NCI-H2227 (cell line): ENCODE data around the gene ARL14EPL.

Experiments used
- DNase-seq: peaks from one replicate; lab custom pipeline; 2025; ENCODE audit not compliant: unreplicated experiment; lab: John Stamatoyannopoulos, UW

ARL14EPL gene

GRCh38 chr5:116032094-116032517 is at the start of gene ARL14EPL:
Gene ARL14EPL (plus strand): TSS chr5:116032472. CDS start chr5:116051466, 18,994 bp downstream.
- DNase-seq, result peak; percentile 5

- no peak for DNase-seq
These were observed 48.8 kb upstream of the ARL14EPL start for GRCh38 chr5:115983519-115983918.

- no peak for DNase-seq
These were observed 46.2 kb upstream of the ARL14EPL start for GRCh38 chr5:115985802-115986757.

- DNase-seq, result no peak
These were observed 44.3 kb upstream of the ARL14EPL start for GRCh38 chr5:115988002-115988401.

GRCh38 chr5:115992848-115993350 is 39.4 kb upstream of the ARL14EPL start:
- no peak for DNase-seq

- no peak for DNase-seq
These were observed 36.9 kb upstream of the ARL14EPL start for GRCh38 chr5:115995351-115995750.

- no peak for DNase-seq
These were observed 30.0 kb upstream of the ARL14EPL start for GRCh38 chr5:116002116-116002906.

GRCh38 chr5:116004248-116004647 is 28.0 kb upstream of the ARL14EPL start:
- no peak for DNase-seq

GRCh38 chr5:116009806-116010205 is 22.5 kb upstream of the ARL14EPL start:
- no peak for DNase-seq

- DNase-seq, result no peak
These were observed 21.2 kb upstream of the ARL14EPL start for GRCh38 chr5:116011046-116011445.

GRCh38 chr5:116013207-116013785 is 19.0 kb upstream of the ARL14EPL start:
- no peak for DNase-seq

GRCh38 chr5:116013936-116014335 is 18.3 kb upstream of the ARL14EPL start:
- DNase-seq, result no peak

- DNase-seq, result no peak
These were observed 8.7 kb upstream of the ARL14EPL start for GRCh38 chr5:116023619-116024018.

- DNase-seq, result no peak
These were observed 6.4 kb upstream of the ARL14EPL start for GRCh38 chr5:116025866-116026265.

- no peak for DNase-seq
These were observed 719 bp downstream of the ARL14EPL start for GRCh38 chr5:116032991-116033390.

GRCh38 chr5:116035123-116035522 is 2.9 kb downstream of the ARL14EPL start:
- no peak for DNase-seq

GRCh38 chr5:116037236-116037822 is 5.1 kb downstream of the ARL14EPL start:
- no peak for DNase-seq

GRCh38 chr5:116038817-116039216 is 6.5 kb downstream of the ARL14EPL start:
- no peak for DNase-seq

- DNase-seq, result no peak
These were observed 10.1 kb downstream of the ARL14EPL start for GRCh38 chr5:116042375-116042774.

- DNase-seq, result no peak
These were observed 11.8 kb downstream of the ARL14EPL start for GRCh38 chr5:116044073-116044472.

GRCh38 chr5:116045821-116046220 is 13.5 kb downstream of the ARL14EPL start:
- DNase-seq, result no peak
